ENCODE data around the gene FBXL15. TPM values are rescaled to one million over a fixed set of nuclear protein-coding genes. Genes with fewer than 3 reads are reported as not detected.

FBXL15 gene
- total RNA-seq, 1 experiment from 2014 or later = 24.6 TPM

- H3K27me3 Mint-ChIP-seq (ENCODE audit: low read depth) = peaks cover 11% of the 10 kb centered on the region
- DNase-seq (ENCODE audit: low spot score) (no peak), ATAC-seq (no peak)
- CTCF ChIA-PET = interaction anchor here (1.5 to 6.7 kb wide), 4 partner anchors 21 to 54 kb away, joined by 3 to 68 read pairs (median 32); partner anchors contain the start of gene C10orf95
- H3K36me3 Mint-ChIP-seq = peaks cover 9% of the 10 kb centered on the region; the same call in 1 of the 2 replicates
- H3K4me3 Mint-ChIP-seq = no peak overlapping the region
- POLR2A ChIA-PET = interaction anchor here (0.7 kb wide), 1 partner anchor 25 kb away, joined by 3 read pairs; no protein-coding TSS in a partner anchor
- H3K27ac Mint-ChIP-seq = no peak overlapping the region
- no peak for TF ChIP-seq ZNF219 (CRISPR knock-in tag; IDR thresholded peaks at IDR 0.05; ENCODE audit: borderline replicate concordance)
- no peak for TF ChIP-seq ZNF512 (CRISPR knock-in tag; IDR thresholded peaks at IDR 0.05; ENCODE audit: borderline replicate concordance)
- TF ChIP-seq FOXK1 (CRISPR knock-in tag; IDR thresholded peaks at IDR 0.05) = no peak
- TF ChIP-seq CTCF (IDR thresholded peaks at IDR 0.05) = no peak
- TF ChIP-seq ZNF671 (CRISPR knock-in tag; IDR thresholded peaks at IDR 0.05) = no peak
- TF ChIP-seq JUN (CRISPR knock-in tag; IDR thresholded peaks at IDR 0.05) = no peak
- no peak for TF ChIP-seq NR3C1 (CRISPR knock-in tag; conservative IDR thresholded peaks at IDR 0.05; ENCODE audit: low read depth)
- peaks cover 9% of the 10 kb centered on the region for H3K4me1 Mint-ChIP-seq
- no peaks in the 10 kb centered on the region for H3K9me3 Mint-ChIP-seq
Measured at GRCh38 chr10:102424916-102425315, 4.3 kb downstream of the FBXL15 start.

GRCh38 chr10:102425444-102425843 is 4.8 kb downstream of the FBXL15 start:
- POLR2A ChIA-PET = no interaction called here
- no peak overlapping the region for H3K27ac Mint-ChIP-seq
- peaks cover 9% of the 10 kb centered on the region; the same call in 1 of the 2 replicates for H3K36me3 Mint-ChIP-seq
- CTCF ChIA-PET = interaction anchor here (1.0 to 6.7 kb wide), 2 partner anchors 21 to 26 kb away, joined by 3 to 68 read pairs; no protein-coding TSS in a partner anchor
- DNase-seq (ENCODE audit: low spot score) (no peak), ATAC-seq (no peak)
- no peak overlapping the region for H3K4me3 Mint-ChIP-seq
- H3K27me3 Mint-ChIP-seq (ENCODE audit: low read depth) = peaks cover 11% of the 10 kb centered on the region
- H3K9me3 Mint-ChIP-seq = no peaks in the 10 kb centered on the region
- H3K4me1 Mint-ChIP-seq = peaks cover 9% of the 10 kb centered on the region
- TF ChIP-seq CREM (CRISPR knock-in tag; IDR thresholded peaks at IDR 0.05) (no peak), HMGA2 (CRISPR knock-in tag; IDR thresholded peaks at IDR 0.05) (no peak), AFF4 (CRISPR knock-in tag; IDR thresholded peaks at IDR 0.05; ENCODE audit: borderline replicate concordance) (no peak), CTCF (IDR thresholded peaks at IDR 0.05) (no peak), NFYB (CRISPR knock-in tag; conservative IDR thresholded peaks at IDR 0.05; ENCODE audit: low read depth) (no peak), NR1H2 (CRISPR knock-in tag; IDR thresholded peaks at IDR 0.05) (no peak), ZMAT4 (CRISPR knock-in tag; IDR thresholded peaks at IDR 0.05) (no peak), NR2C2 (CRISPR knock-in tag; IDR thresholded peaks at IDR 0.05) (no peak), ARID4B (CRISPR knock-in tag; IDR thresholded peaks at IDR 0.05; ENCODE audit: borderline replicate concordance) (no peak), PRDM15 (CRISPR knock-in tag; IDR thresholded peaks at IDR 0.05) (no peak)

All from WTC11 (cell line).